ENCODE measurements around the gene ZNF774.

DNA sequence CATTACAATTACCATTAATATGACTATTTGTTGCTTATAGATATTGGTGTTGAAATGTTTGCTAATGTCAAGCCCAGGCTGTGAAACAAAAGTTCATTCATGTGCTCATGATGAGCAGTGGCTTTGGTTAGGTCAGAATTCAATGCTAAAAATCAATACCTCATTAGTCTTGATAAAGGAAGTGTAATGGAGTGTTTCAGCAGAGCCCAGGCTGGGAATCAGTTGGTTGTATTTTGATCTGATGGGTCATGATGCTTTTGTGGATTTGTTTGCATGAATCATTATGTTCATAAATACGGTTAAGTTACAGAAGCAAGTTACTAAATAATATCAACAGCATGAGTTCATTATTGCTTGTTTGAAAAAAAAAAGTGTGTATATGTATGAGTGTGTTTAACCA, 13.6 kb upstream of the ZNF774 start:
- no peak for TF ChIP-seq EZH2phosphoT487 (IDR thresholded peaks at IDR 0.05; ENCODE audit: insufficient read depth, low read depth)
- no peak for TF ChIP-seq EZH2 (IDR thresholded peaks at IDR 0.05; ENCODE audit: insufficient read depth, poor library complexity, severe bottlenecking)

Data from GM23248 (cell line).